ENCODE measurements around the gene ANKRD49.

The ANKRD49 gene

GRCh38 chr11:94537031-94537600 lies 43.3 kb downstream of the ANKRD49 start:
- no peak for TF ChIP-seq CTCF (IDR thresholded peaks at IDR 0.05; ENCODE audit: low read depth, low read length, missing control alignments)
- no peak overlapping the region for H3K4me3 ChIP-seq (replicated peaks; ENCODE audit: low read depth, low read length)
- DNase-seq (ENCODE audit: extremely low read depth, low read depth): no peak

DNA sequence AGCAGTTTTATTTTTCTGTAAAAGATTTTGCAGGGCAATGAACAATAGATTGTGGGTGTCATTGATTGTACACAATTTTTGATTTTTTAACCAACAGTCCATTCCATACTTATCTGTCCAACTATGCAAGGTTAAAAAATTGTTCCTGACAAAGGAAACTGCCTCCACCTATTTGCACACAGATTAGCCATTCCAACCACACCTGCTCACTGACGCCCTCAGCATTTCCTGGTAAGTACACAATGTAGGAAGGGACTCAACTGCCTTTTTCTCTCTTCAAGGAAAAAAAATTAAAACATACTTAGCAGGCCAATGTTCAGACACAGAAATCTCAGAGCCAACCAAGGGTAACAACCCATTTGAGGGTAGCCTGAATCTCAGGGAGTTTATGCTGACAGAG lies 45.6 kb downstream of the ANKRD49 start:
- H3K4me3 ChIP-seq (replicated peaks; ENCODE audit: low read depth, low read length): no peak overlapping the region
- TF ChIP-seq CTCF (IDR thresholded peaks at IDR 0.05; ENCODE audit: low read depth, low read length, missing control alignments): no peak
- DNase-seq (ENCODE audit: extremely low read depth, low read depth): no peak

DNA sequence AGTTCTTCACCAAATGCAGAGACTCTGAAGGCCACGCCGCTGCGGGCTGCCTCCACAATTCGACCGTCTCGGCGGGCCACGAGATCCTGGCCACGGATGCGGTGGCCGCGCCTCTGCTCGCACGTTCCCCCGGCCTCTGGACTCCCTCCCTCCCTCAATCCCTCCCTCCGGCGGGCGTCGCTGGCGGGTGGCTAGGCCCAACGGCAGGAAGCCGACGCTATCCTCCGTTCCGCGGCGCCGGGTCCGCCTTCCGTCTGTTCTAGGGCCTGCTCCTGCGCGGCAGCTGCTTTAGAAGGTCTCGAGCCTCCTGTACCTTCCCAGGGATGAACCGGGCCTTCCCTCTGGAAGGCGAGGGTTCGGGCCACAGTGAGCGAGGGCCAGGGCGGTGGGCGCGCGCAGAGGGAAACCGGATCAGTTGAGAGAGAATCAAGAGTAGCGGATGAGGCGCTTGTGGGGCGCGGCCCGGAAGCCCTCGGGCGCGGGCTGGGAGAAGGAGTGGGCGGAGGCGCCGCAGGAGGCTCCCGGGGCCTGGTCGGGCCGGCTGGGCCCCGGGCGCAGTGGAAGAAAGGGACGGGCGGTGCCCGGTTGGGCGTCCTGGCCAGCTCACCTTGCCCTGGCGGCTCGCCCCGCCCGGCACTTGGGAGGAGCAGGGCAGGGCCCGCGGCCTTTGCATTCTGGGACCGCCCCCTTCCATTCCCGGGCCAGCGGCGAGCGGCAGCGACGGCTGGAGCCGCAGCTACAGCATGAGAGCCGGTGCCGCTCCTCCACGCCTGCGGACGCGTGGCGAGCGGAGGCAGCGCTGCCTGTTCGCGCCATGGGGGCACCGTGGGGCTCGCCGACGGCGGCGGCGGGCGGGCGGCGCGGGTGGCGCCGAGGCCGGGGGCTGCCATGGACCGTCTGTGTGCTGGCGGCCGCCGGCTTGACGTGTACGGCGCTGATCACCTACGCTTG lies 50.2 kb downstream of the ANKRD49 start, which contains the start of gene FUT4:
TSS of gene FUT4 (plus strand) at position 227 of the 951 bp plus-strand sequence. CDS start at position 440, 213 bp downstream.
- H3K4me3 ChIP-seq (replicated peaks; ENCODE audit: low read depth, low read length): peak within 1 kb of the TSS; percentile 55
- DNase-seq (ENCODE audit: extremely low read depth, low read depth): no peak
- no peak for TF ChIP-seq CTCF (IDR thresholded peaks at IDR 0.05; ENCODE audit: low read depth, low read length, missing control alignments)

DNA sequence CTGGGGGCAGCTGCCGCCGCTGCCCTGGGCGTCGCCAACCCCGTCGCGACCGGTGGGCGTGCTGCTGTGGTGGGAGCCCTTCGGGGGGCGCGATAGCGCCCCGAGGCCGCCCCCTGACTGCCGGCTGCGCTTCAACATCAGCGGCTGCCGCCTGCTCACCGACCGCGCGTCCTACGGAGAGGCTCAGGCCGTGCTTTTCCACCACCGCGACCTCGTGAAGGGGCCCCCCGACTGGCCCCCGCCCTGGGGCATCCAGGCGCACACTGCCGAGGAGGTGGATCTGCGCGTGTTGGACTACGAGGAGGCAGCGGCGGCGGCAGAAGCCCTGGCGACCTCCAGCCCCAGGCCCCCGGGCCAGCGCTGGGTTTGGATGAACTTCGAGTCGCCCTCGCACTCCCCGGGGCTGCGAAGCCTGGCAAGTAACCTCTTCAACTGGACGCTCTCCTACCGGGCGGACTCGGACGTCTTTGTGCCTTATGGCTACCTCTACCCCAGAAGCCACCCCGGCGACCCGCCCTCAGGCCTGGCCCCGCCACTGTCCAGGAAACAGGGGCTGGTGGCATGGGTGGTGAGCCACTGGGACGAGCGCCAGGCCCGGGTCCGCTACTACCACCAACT lies 51.0 kb downstream of the ANKRD49 start:
- peak overlapping the region; percentile 55 for H3K4me3 ChIP-seq (replicated peaks; ENCODE audit: low read depth, low read length)
- no peak for TF ChIP-seq CTCF (IDR thresholded peaks at IDR 0.05; ENCODE audit: low read depth, low read length, missing control alignments)
- DNase-seq (ENCODE audit: extremely low read depth, low read depth): no peak

GRCh38 chr11:94545264-94546161 lies 51.7 kb downstream of the ANKRD49 start:
- no peak for DNase-seq (ENCODE audit: extremely low read depth, low read depth)
- TF ChIP-seq CTCF (IDR thresholded peaks at IDR 0.05; ENCODE audit: low read depth, low read length, missing control alignments): no peak
- H3K4me3 ChIP-seq (replicated peaks; ENCODE audit: low read depth, low read length): peak overlapping the region; percentile 55

- H3K4me3 ChIP-seq (replicated peaks; ENCODE audit: low read depth, low read length): peak overlapping the region; percentile 55
- TF ChIP-seq CTCF (IDR thresholded peaks at IDR 0.05; ENCODE audit: low read depth, low read length, missing control alignments): no peak
- no peak for DNase-seq (ENCODE audit: extremely low read depth, low read depth)
Observed at GRCh38 chr11:94546162-94546470, 52.3 kb downstream of the ANKRD49 start.
